Ovary (tissue), 9 donors: ENCODE data around the gene ATP23. TPM values are rescaled to one million over a fixed set of nuclear protein-coding genes. Genes with fewer than 3 reads are reported as not detected.
A peak's percentile ranks its signal among the peaks of the same experiment; 100 is the strongest.

Experiments used
- DNase-seq, 5 donors: peaks; one replicate each; pipeline ENCODE4 v3.0.0-alpha.2; 2019 to 2020
- H3K27ac ChIP-seq, 2 donors: fragments of 200-600 bp; one replicate each; pipeline versions ENCODE4 v1.5.1 to v1.8.0; 2019 to 2022
- H3K27me3 ChIP-seq: fragments of 200-600 bp; one replicate; pipeline ENCODE4 v1.8.0; 2022
- H3K36me3 ChIP-seq: fragments of 200-600 bp; sonication (generic); one replicate; pipeline ENCODE4 v1.5.1; 2019
- H3K4me1 ChIP-seq: one replicate; pipeline ENCODE4 v1.8.1; 2013; ENCODE audit warnings: mild to moderate bottlenecking, moderate library complexity; ENCODE audit not compliant: insufficient read depth
- H3K4me3 ChIP-seq: fragments of 200-600 bp; sonication (generic); one replicate; pipeline ENCODE4 v1.5.1; 2017
- H3K9me3 ChIP-seq, 2 donors: fragments of 200-600 bp in 1 of 2; sonication (generic) in 1 of 2; one replicate each; pipeline versions ENCODE4 v1.5.1 to v1.8.1; 2013 to 2019; ENCODE audit warnings: mild to moderate bottlenecking in 1 of 2, moderate library complexity in 1 of 2
- EP300 ChIP-seq: sonication (generic); formaldehyde crosslinking; IDR thresholded peaks from one replicate; pipeline ENCODE4 v1.6.1; 2017; ENCODE audit warnings: antibody characterized with exemption
- POLR2A ChIP-seq: fragments of 450-650 bp; IDR thresholded peaks from one replicate; pipeline ENCODE4 v1.6.1; 2017; ENCODE audit warnings: antibody characterized with exemption, mild to moderate bottlenecking, moderate library complexity
- WGBS, 3 donors: extraction: QIAGEN DNeasy Blood & Tissue Kit in 1 of 3; methylation state at CpG; one replicate each; pipeline versions ENCODE4 v1.1.5 to v1.1.7; 2013 to 2017; 5-methylcytosine and 5-hydroxymethylcytosine counted together
- intact Hi-C, 4 donors: fragments of 100-400 bp; cut with DNase I; formaldehyde crosslinking; loops; one replicate each; pipeline versions ENCODE4 v1.11.0 to v1.15.1; 2022 to 2023
- polyA plus RNA-seq, 2 donors: library from polyadenylated mRNA; stranded (reverse); fragments of 200-250 nt in 1 of 2; fragments of 350-450 nt in 1 of 2; fragmentation: Illumina TruSeq in 1 of 2; extraction: RNeasy Lipid Tissue Mini Kit (QIAGEN cat#74804) in 1 of 2; gene quantifications; one replicate each; pipeline ENCODE4 v1.2.3, GENCODE V29; 2013 to 2014
- total RNA-seq, 7 donors: library from RNA; depleted of rRNA in 2 of 7; stranded (reverse); fragments of >200 nt in 2 of 7; fragmentation: NEBNext Ultra II Directional in 3 of 7; extraction: Animal tissue kit (Norgen Biotek cat#: 25700) in 3 of 7; gene quantifications; one replicate each; pipeline versions ENCODE4 v1.1.0 to v1.2.4, GENCODE V29; 2016 to 2023
- TF ChIP-seq, protein P1 (sequence below), 3 donors: fragments of 450-650 bp in 2 of 3; fragments of 200-600 bp in 1 of 3; IDR thresholded peaks; one replicate each; pipeline versions ENCODE4 v1.5.1 to v1.8.0; 2016 to 2022; ENCODE audit warnings: antibody characterized with exemption in 3 of 3, mild to moderate bottlenecking in 1 of 3
- donor health status: DM: no; HTN: no; CAD: no; lungs with moderate emphysema.
- donor health status: DM: no; HTN: no; CAD: no.
- donor health status: Bipolar disorder and iron deficiency.
- donor health status: DM: yes; HTN: yes; CAD: no.
- donor health status: DM: no; HTN: no; CAD: no.
- donor health status: DM: yes; HTN: yes; CAD: no.

The ATP23 gene
- total and polyA plus RNA-seq, 9 donors, result 2.7 to 5.5 (median 4.6) TPM

DNA sequence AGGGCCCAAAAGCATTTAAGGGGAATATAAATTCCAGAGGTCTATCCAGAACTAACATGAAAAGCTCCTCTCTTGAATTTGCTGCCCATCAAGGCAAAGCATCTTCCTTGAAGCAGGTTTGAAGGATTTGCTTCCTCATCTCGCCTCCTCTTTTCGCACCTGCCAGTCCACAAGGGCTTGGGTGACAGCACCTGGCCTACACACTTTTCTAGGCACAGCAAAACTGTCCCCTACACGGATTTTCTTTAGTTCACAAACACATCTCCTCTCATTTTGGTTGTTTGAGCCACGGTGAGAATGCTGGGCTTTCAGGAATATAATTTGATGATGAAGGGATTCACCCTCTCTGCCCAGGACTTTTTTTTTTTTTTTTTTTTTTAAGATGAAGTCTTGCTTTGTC, 36.9 kb upstream of the ATP23 start:
- intact Hi-C loops, result loop anchor here in 2 of 4 donors (2.0 kb wide), 1 partner anchor 122 kb away; the partner anchor contains the start of gene TSFM (in 2 of the 2)

DNA sequence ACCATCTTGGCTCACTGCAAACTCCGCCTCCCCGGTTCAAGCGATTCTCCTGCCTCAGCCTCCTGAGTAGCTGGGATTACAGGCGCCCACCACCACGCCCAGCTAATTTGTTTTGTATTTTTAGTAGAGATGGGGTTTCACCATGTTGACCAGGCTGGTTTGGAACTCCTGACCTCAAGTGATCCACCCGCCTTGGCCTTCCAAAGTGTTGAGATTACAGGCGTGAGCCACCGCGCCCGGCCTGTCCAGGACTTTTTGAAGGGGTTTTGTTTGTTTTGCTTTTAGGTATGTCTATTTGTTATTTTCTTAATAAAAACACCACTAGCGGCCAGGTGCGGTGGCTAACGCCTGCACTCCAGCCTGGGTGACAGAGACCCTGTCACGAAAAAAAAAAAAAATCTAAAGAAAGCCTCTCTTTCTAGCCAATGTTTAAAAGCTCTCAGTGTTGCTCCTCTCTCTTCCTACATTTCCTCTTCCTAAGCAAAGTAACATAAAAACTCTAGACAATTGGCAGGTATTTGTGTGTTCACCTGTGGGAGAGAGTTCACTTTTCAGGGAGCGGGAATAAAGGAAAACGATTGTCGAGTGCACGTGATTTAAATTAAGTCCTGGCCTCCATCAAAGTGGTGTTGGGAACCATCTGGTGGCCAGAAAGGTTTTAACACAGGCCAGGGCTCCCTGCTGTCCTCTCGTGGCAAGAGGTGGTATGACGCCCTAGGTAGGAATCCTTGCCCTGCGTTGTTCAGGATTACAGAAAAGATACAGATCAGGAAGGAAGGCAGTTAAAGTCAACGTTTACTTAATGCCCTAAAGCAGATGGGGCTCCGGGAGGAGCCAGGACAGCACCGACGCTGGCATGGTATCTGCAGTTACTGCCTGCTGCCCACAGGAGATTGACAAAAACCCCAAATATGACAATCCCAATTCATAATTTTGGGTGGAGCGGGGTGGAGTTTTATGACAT, 36.2 kb upstream of the ATP23 start:
- H3K9me3 ChIP-seq, result no peaks in the 10 kb centered on the region
- WGBS, 3 donors, result 42 to 44% (median 43%) methylated on average over 26 of the region's 26 CpGs
- TF ChIP-seq, protein P1, sequence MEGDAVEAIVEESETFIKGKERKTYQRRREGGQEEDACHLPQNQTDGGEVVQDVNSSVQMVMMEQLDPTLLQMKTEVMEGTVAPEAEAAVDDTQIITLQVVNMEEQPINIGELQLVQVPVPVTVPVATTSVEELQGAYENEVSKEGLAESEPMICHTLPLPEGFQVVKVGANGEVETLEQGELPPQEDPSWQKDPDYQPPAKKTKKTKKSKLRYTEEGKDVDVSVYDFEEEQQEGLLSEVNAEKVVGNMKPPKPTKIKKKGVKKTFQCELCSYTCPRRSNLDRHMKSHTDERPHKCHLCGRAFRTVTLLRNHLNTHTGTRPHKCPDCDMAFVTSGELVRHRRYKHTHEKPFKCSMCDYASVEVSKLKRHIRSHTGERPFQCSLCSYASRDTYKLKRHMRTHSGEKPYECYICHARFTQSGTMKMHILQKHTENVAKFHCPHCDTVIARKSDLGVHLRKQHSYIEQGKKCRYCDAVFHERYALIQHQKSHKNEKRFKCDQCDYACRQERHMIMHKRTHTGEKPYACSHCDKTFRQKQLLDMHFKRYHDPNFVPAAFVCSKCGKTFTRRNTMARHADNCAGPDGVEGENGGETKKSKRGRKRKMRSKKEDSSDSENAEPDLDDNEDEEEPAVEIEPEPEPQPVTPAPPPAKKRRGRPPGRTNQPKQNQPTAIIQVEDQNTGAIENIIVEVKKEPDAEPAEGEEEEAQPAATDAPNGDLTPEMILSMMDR (IDR thresholded peaks at IDR 0.05), result peak; percentile 99 to 100 (median 100)
- TF ChIP-seq EP300 (no peak), POLR2A (peak; percentile 24)
- no peaks in the 10 kb centered on the region for H3K27me3 ChIP-seq
- H3K4me1 ChIP-seq, result no peaks in the 10 kb centered on the region
- no peak overlapping the region for H3K4me3 ChIP-seq
- no peaks in the 10 kb centered on the region for H3K36me3 ChIP-seq
- peak; percentile 77 to 89 (median 87) for DNase-seq
- H3K27ac ChIP-seq, result no peak overlapping the region
- intact Hi-C loops, result loop anchor here in 2 of 4 donors (2.0 kb wide), 1 partner anchor 122 kb away; the partner anchor contains the start of gene TSFM (in 2 of the 2)

More for the DNA sequence above, 36.9 kb upstream of the ATP23 start:
- Histone ChIP-seq H3K36me3 (no peaks in the 10 kb centered on the region), H3K4me1 (no peaks in the 10 kb centered on the region), H3K27me3 (no peaks in the 10 kb centered on the region), H3K27ac (no peak overlapping the region), H3K4me3 (no peak overlapping the region), H3K9me3 (no peaks in the 10 kb centered on the region)
- no peak for DNase-seq
- TF ChIP-seq POLR2A (no peak), EP300 (no peak)
- TF ChIP-seq, protein P1 (IDR thresholded peaks at IDR 0.05), result no peak
- 80 to 86% (median 84%) methylated on average over 4 of the region's 4 CpGs for WGBS, 3 donors

DNA sequence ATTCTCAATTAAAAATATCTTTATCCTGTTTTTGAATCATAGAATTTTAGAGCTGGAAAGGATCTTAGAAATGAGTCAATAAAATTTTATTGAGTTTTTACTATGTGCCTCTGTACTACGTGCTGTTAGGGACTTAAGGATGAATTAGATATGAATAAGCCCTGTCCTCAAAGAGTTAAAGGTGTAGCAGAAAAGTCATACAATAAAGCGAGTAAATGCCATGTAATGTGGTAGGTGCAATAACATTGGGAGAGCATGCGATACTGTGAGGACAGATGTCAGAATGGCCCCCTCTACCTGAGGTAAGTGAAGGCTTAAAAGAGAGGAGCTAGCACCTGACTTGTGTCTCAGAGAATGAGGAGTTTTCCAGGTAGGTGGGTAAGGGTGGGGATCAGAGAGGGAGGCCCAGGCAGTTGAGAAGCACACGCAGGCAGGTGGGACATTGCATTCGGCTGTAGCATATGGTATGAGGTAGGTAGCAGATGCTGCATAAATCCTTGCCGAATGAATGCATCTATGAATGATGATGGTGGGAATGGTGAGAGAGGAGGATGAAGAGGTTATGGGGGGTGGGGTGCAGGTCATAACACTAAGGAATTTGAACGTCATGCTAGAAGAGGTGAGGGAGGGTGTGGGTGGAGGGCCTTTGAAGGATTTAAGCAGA, 35.4 kb upstream of the ATP23 start:
- no peaks in the 10 kb centered on the region for H3K9me3 ChIP-seq
- H3K36me3 ChIP-seq, result no peaks in the 10 kb centered on the region
- DNase-seq, result no peak
- 63 to 65% (median 64%) methylated on average over 7 of the region's 7 CpGs for WGBS, 3 donors
- intact Hi-C loops, result loop anchor here in 2 of 4 donors (2.0 kb wide), 1 partner anchor 123 kb away; the partner anchor contains the start of gene TSFM (in 2 of the 2)
- TF ChIP-seq POLR2A, result no peak
- no peak for TF ChIP-seq EP300
- TF ChIP-seq, protein P1 (IDR thresholded peaks at IDR 0.05), result no peak
- H3K4me1 ChIP-seq, result no peaks in the 10 kb centered on the region
- H3K4me3 ChIP-seq, result no peak overlapping the region
- H3K27me3 ChIP-seq, result no peaks in the 10 kb centered on the region
- no peak overlapping the region for H3K27ac ChIP-seq

DNA sequence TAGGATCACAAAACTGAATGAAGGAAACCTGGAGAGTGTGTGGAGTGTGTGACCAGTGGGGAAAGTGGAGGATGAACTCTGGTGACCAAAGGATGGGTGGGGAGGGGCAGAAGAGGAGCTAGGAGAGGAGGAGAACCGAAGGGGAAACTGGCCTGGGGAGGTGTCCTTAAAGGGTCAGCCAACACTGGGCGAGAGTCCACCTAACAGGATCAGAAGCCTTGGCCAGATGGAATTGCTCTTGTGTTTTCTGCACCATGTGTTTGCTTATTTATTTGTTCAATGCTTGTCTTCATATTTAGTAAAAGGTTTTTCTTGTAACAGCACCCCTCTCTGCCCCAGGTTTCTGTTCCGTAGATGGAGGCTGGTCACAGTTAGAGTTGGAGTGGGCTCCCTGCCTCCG, 34.5 kb upstream of the ATP23 start:
- no peak for DNase-seq
- intact Hi-C loops, result no loop called here
- no peaks in the 10 kb centered on the region for H3K9me3 ChIP-seq
- H3K27me3 ChIP-seq, result no peaks in the 10 kb centered on the region
- H3K4me3 ChIP-seq, result no peak overlapping the region
- H3K4me1 ChIP-seq, result no peaks in the 10 kb centered on the region
- no peaks in the 10 kb centered on the region for H3K36me3 ChIP-seq
- TF ChIP-seq, protein P1 (IDR thresholded peaks at IDR 0.05), result no peak
- TF ChIP-seq POLR2A, result no peak
- no peak for TF ChIP-seq EP300
- H3K27ac ChIP-seq, result no peak overlapping the region
- 41 to 50% (median 47%) methylated on average over 4 of the region's 4 CpGs for WGBS, 3 donors
